Right cardiac atrium (tissue), 5 donors: ENCODE results near the gene ATP5PF. TPM values are rescaled to one million over a fixed set of nuclear protein-coding genes. Genes with fewer than 3 reads are reported as not detected.
A peak's percentile ranks its signal among the peaks of the same experiment; 100 is the strongest.
"Not testable (repeated sequence)": the region's sequence is repeated elsewhere in the genome, so short reads cannot be mapped to it uniquely, and the experiment has no call there.

Source experiments
- ATAC-seq, 2 donors: fragments of 200-7000 bp; cut with Tn5 transposase; one replicate each; pipeline versions ENCODE4 v1.8.0 to v1.9.1; 2020; ENCODE audit warnings: moderate library complexity in 2 of 2, mild to moderate bottlenecking in 1 of 2
- DNase-seq, 3 donors: peaks; one replicate each; pipeline ENCODE4 v3.0.0-alpha.2; 2020
- H3K27ac ChIP-seq: one replicate; pipeline ENCODE4 v1.5.1; 2013; ENCODE audit warnings: mild to moderate bottlenecking, low read length, control low read depth, moderate library complexity
- H3K27me3 ChIP-seq: one replicate; pipeline ENCODE4 v1.6.1; 2013; ENCODE audit not compliant: control insufficient read depth, insufficient read depth
- H3K4me1 ChIP-seq: one replicate; pipeline ENCODE4 v1.6.1; 2013; ENCODE audit warnings: low read length; ENCODE audit not compliant: control insufficient read depth, insufficient read depth
- H3K4me3 ChIP-seq: one replicate; pipeline ENCODE4 v1.5.1; 2013; ENCODE audit warnings: low read length, control low read depth
- H3K9me3 ChIP-seq: one replicate; pipeline ENCODE4 v1.6.1; 2013; ENCODE audit warnings: low read length; ENCODE audit not compliant: control insufficient read depth
- WGBS: extraction: QIAGEN DNeasy Blood & Tissue Kit; methylation state at CpG from one replicate; pipeline ENCODE4 v1.1.7; 2013; 5-methylcytosine and 5-hydroxymethylcytosine counted together
- intact Hi-C, 4 donors: fragments of 100-400 bp; cut with DNase I; formaldehyde crosslinking; loops; one replicate each; pipeline versions ENCODE4 v1.11.0 to v1.14.0; 2022 to 2023
- polyA plus RNA-seq: library from polyadenylated mRNA; stranded (reverse); fragments of 200-250 nt; gene quantifications from one replicate; pipeline ENCODE4 v1.2.3, GENCODE V29; 2013
- total RNA-seq, 4 donors: library from RNA; stranded (reverse); fragmentation: NEBNext Ultra II Directional; extraction: Animal tissue kit (Norgen Biotek cat#: 25700); gene quantifications; one replicate each; pipeline ENCODE4 v1.2.1, GENCODE V29; 2021
- donor health status: healthy with polysubstance abuse.
- donor health status: DM: no; HTN: yes; CAD: no.
- donor health status: DM: no; HTN: no; CAD: no.
- donor health status: DM: no; HTN: yes; CAD: no; lungs with severe emphysema.
- donor health status: DM: yes; HTN: yes; CAD: no.

The ATP5PF gene
- total and polyA plus RNA-seq, 5 donors, result 554 to 2,294 (median 688) TPM

DNA sequence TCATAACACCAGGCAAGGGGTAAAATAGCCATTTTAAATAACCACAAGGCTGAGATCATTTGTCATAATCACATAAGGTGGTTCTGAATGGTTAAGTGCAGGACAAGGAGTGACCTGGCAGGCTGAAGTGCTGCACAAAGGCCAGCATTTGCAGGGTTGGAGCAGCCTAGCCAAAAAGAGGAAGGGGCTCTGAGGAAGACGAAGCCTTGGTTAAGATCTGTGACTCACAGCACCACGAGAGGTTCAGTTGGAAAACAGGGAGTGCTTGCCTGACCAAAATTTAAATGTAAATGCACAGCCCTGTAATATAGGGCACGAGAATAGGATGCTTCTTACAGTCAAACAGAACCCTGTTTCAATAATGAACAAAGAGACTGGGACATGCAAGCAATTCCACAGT is 12.1 kb downstream of the ATP5PF start:
- Histone ChIP-seq H3K4me1 (peaks cover 4% of the 10 kb centered on the region), H3K9me3 (no peaks in the 10 kb centered on the region), H3K4me3 (no peak overlapping the region), H3K27me3 (no peaks in the 10 kb centered on the region), H3K27ac (peak overlapping the region; percentile 29)
- WGBS, result 70% methylated on average over 3 of the region's 3 CpGs
- ATAC-seq (no peak), DNase-seq (no peak)
- intact Hi-C loops, result no loop called here

- ATAC-seq (peak; percentile 32 to 66), DNase-seq (no peak)
- intact Hi-C loops, result no loop called here
- Histone ChIP-seq H3K4me3 (no peak overlapping the region), H3K27ac (no peak overlapping the region), H3K4me1 (peaks cover 4% of the 10 kb centered on the region), H3K9me3 (no peaks in the 10 kb centered on the region), H3K27me3 (no peaks in the 10 kb centered on the region)
- WGBS, result 83% methylated on average over 3 of the region's 3 CpGs
These were observed 12.7 kb downstream of the ATP5PF start for GRCh38 chr21:25721987-25722386.

GRCh38 chr21:25717491-25718147 is 17.1 kb downstream of the ATP5PF start:
- Histone ChIP-seq H3K4me1 (peaks cover 4% of the 10 kb centered on the region), H3K27me3 (no peaks in the 10 kb centered on the region), H3K4me3 (no peak overlapping the region), H3K9me3 (no peaks in the 10 kb centered on the region), H3K27ac (peak overlapping the region; percentile 58)
- 73% methylated on average over 5 of the region's 5 CpGs for WGBS
- peak; percentile 43 to 80 for ATAC-seq
- intact Hi-C loops, result no loop called here
- no peak for DNase-seq

- 98% methylated on average over 10 of the region's 10 CpGs for WGBS
- H3K9me3 ChIP-seq, H3K27me3 ChIP-seq, H3K4me1 ChIP-seq, DNase-seq, H3K27ac ChIP-seq, H3K4me3 ChIP-seq, ATAC-seq: not testable (repeated sequence)
- intact Hi-C loops, result loop anchor here in 1 of 4 donors (5.0 kb wide), 1 partner anchor 107 kb away; the partner anchor contains the start of gene MRPL39
These were observed 20.6 kb downstream of the ATP5PF start for GRCh38 chr21:25714066-25714465.

DNA sequence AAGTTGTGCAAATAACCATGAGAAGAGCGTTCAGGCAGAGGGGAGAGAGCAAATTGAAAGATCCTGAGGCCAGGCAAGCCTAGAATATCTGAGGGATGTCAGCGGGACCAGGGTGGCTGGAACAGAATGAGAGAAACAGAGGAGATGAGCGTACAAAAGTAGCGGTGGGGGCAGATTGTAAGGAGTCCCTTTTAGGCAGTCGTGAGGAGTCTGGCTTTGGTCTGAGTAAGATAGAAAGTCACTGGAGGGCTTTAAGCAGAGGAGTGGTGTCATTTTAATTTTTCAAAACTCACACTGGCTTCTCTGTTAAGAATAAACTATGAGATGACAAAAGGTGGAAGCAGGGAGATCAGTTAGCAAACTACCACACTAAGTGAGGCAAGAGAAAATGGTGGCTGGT is 24.2 kb downstream of the ATP5PF start:
- no peak for ATAC-seq
- H3K4me3 ChIP-seq, result no peak overlapping the region
- intact Hi-C loops, result loop anchor here in 1 of 4 donors (5.0 kb wide), 1 partner anchor 103 kb away; the partner anchor contains the start of gene MRPL39
- 94% methylated on average over 5 of the region's 5 CpGs for WGBS
- H3K9me3 ChIP-seq, result no peaks in the 10 kb centered on the region
- DNase-seq, result no peak
- H3K4me1 ChIP-seq, result no peaks in the 10 kb centered on the region
- H3K27me3 ChIP-seq, result no peaks in the 10 kb centered on the region
- H3K27ac ChIP-seq, result no peak overlapping the region

GRCh38 chr21:25709684-25710265 is 24.9 kb downstream of the ATP5PF start:
- DNase-seq (no peak), ATAC-seq (no peak)
- Histone ChIP-seq H3K4me3 (no peak overlapping the region), H3K27ac (no peak overlapping the region), H3K4me1 (no peaks in the 10 kb centered on the region), H3K9me3 (no peaks in the 10 kb centered on the region), H3K27me3 (no peaks in the 10 kb centered on the region)
- intact Hi-C loops, result loop anchor here (2.0 to 10.0 kb wide), 3 partner anchors 65 to 102 kb away; partner anchors contain the start of gene MRPL39 (in 2 of the 4)
- 81% methylated on average over 5 of the region's 5 CpGs for WGBS

GRCh38 chr21:25708467-25709065 is 26.1 kb downstream of the ATP5PF start:
- H3K27ac ChIP-seq, result no peak overlapping the region
- H3K4me1 ChIP-seq, result no peaks in the 10 kb centered on the region
- ATAC-seq, result no peak
- H3K4me3 ChIP-seq, result no peak overlapping the region
- 60% methylated on average over 7 of the region's 7 CpGs for WGBS
- H3K27me3 ChIP-seq, result no peaks in the 10 kb centered on the region
- DNase-seq, result no peak
- no peaks in the 10 kb centered on the region for H3K9me3 ChIP-seq
- intact Hi-C loops, result loop anchor here (2.0 to 10.0 kb wide), 3 partner anchors 64 to 101 kb away; partner anchors contain the start of gene MRPL39 (in 1 of the 4)

GRCh38 chr21:25701529-25701928 is 33.2 kb downstream of the ATP5PF start:
- Histone ChIP-seq H3K4me3 (no peak overlapping the region), H3K4me1 (no peaks in the 10 kb centered on the region), H3K27me3 (no peaks in the 10 kb centered on the region), H3K27ac (no peak overlapping the region), H3K9me3 (no peaks in the 10 kb centered on the region)
- DNase-seq (no peak), ATAC-seq (no peak)
- intact Hi-C loops, result loop anchor here in 1 of 4 donors (10.0 kb wide), 1 partner anchor 57 kb away; no protein-coding TSS in a partner anchor
- 56% methylated on average over 4 of the region's 4 CpGs for WGBS

GRCh38 chr21:25700741-25701140 is 34.0 kb downstream of the ATP5PF start:
- DNase-seq, result no peak
- Histone ChIP-seq H3K27ac (no peak overlapping the region), H3K4me3 (no peak overlapping the region), H3K9me3 (no peaks in the 10 kb centered on the region), H3K4me1 (no peaks in the 10 kb centered on the region), H3K27me3 (no peaks in the 10 kb centered on the region)
- intact Hi-C loops, result loop anchor here in 1 of 4 donors (10.0 kb wide), 1 partner anchor 56 kb away; no protein-coding TSS in a partner anchor
- ATAC-seq, result no peak
- WGBS, result 90% methylated on average over 1 of the region's 1 CpG

DNA sequence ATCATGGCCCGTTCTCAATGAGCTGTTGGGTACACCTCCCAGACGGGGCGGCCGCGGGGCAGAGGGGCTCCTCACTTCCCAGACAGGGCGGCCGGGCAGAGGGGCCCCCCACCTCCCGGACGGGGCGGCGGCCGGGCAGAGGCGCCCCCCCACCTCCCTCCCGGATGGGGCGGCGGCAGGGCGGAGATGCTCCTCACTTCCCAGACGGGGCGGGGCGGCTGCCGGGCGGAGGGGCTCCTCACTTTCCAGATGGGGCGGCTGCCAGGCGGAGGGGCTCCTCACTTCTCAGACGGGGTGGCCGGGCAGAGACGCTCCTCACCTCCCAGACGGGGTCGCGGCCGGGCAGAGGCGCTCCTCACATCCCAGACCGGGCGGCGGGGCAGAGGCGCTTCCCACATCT is 39.2 kb downstream of the ATP5PF start:
- H3K4me3 ChIP-seq, H3K27ac ChIP-seq, H3K27me3 ChIP-seq, H3K9me3 ChIP-seq, ATAC-seq, H3K4me1 ChIP-seq: not testable (repeated sequence)
- DNase-seq, result peak in 2 of 3 donors; percentile 51 to 68
- WGBS, result 98% methylated on average over 36 of the region's 36 CpGs
- intact Hi-C loops, result loop anchor here in 1 of 4 donors (10.0 kb wide), 1 partner anchor 51 kb away; no protein-coding TSS in a partner anchor

GRCh38 chr21:25691976-25692375 is 42.7 kb downstream of the ATP5PF start:
- Histone ChIP-seq H3K27ac (no peak overlapping the region), H3K4me3 (no peak overlapping the region), H3K9me3 (no peaks in the 10 kb centered on the region), H3K27me3 (no peaks in the 10 kb centered on the region), H3K4me1 (peaks cover 3% of the 10 kb centered on the region)
- DNase-seq, result peak in 2 of 3 donors; percentile 21 to 58
- intact Hi-C loops, result loop anchor here in 1 of 4 donors (10.0 kb wide), 1 partner anchor 47 kb away; no protein-coding TSS in a partner anchor
- ATAC-seq, result peak in 1 of 2 donors; percentile 70
- 61% methylated on average over 3 of the region's 3 CpGs for WGBS
